Astrocyte (in vitro differentiated cells and primary cell): ENCODE results near the gene FUT8. TPM values are rescaled to one million over a fixed set of nuclear protein-coding genes. Genes with fewer than 3 reads are reported as not detected.

ENCODE experiments used
- DNase-seq: peaks from one replicate; pipeline ENCODE4 v3.0.0-alpha.2; 2010; ENCODE audit warnings: low read depth
- FAIRE-seq: peaks from 2 replicates; lab custom pipeline; 2011; peaks lifted over from hg19 to GRCh38; lab: Jason Lieb, UNC
- H2AFZ ChIP-seq: 2 replicates; pipeline ENCODE4 v1.6.0; 2012; ENCODE audit warnings: low read depth, low read length, inconsistent platforms
- H3K27ac ChIP-seq: 2 replicates; pipeline ENCODE4 v1.5.1; 2011; ENCODE audit warnings: low read depth, low read length, inconsistent platforms
- H3K27me3 ChIP-seq: 2 replicates; pipeline ENCODE4 v1.6.0; 2011; ENCODE audit warnings: low read length, inconsistent platforms; ENCODE audit not compliant: insufficient read depth
- H3K36me3 ChIP-seq: 2 replicates; pipeline ENCODE4 v1.5.1; 2011; ENCODE audit warnings: low read length, inconsistent platforms; ENCODE audit not compliant: insufficient read depth
- H3K4me1 ChIP-seq: 2 replicates; pipeline ENCODE4 v1.5.1; 2011; ENCODE audit warnings: low read length, inconsistent platforms; ENCODE audit not compliant: insufficient read depth
- H3K4me2 ChIP-seq: 2 replicates; pipeline ENCODE4 v1.6.0; 2012; ENCODE audit warnings: low read length, inconsistent platforms
- H3K4me3 ChIP-seq: 2 replicates; pipeline ENCODE4 v1.5.1; 2011; ENCODE audit warnings: low read depth, mild to moderate bottlenecking, low read length, inconsistent platforms; ENCODE audit not compliant: insufficient read depth
- H3K79me2 ChIP-seq: 2 replicates; pipeline ENCODE4 v1.6.0; 2012; ENCODE audit warnings: mild to moderate bottlenecking, low read length, inconsistent platforms; ENCODE audit not compliant: insufficient read depth
- H3K9ac ChIP-seq: 2 replicates; pipeline ENCODE4 v1.6.0; 2012; ENCODE audit warnings: mild to moderate bottlenecking, low read length, inconsistent platforms
- H3K9me3 ChIP-seq: 2 replicates; pipeline ENCODE4 v1.5.1; 2012; ENCODE audit warnings: low read depth, mild to moderate bottlenecking, low read length, inconsistent platforms; ENCODE audit not compliant: insufficient read depth
- H4K20me1 ChIP-seq: 2 replicates; pipeline ENCODE4 v1.6.0; 2012; ENCODE audit warnings: low read length, inconsistent platforms; ENCODE audit not compliant: insufficient read depth
- H3K27ac Mint-ChIP-seq: one replicate; pipeline ENCODE4 v1.8.0; 2021; ENCODE audit warnings: mild to moderate bottlenecking, mixed read lengths; ENCODE audit not compliant: unreplicated experiment
- H3K27me3 Mint-ChIP-seq: one replicate; pipeline ENCODE4 v1.8.0; 2021; ENCODE audit warnings: low read depth, mixed read lengths; ENCODE audit not compliant: unreplicated experiment
- H3K36me3 Mint-ChIP-seq: one replicate; pipeline ENCODE4 v1.8.0; 2021; ENCODE audit warnings: low read depth, mixed read lengths; ENCODE audit not compliant: unreplicated experiment
- H3K4me1 Mint-ChIP-seq: one replicate; pipeline ENCODE4 v1.8.0; 2021; ENCODE audit warnings: low read depth, mixed read lengths; ENCODE audit not compliant: unreplicated experiment
- H3K4me3 Mint-ChIP-seq: one replicate; pipeline ENCODE4 v1.8.0; 2021; ENCODE audit warnings: mild to moderate bottlenecking, moderate library complexity, mixed read lengths; ENCODE audit not compliant: unreplicated experiment
- H3K9me3 Mint-ChIP-seq: one replicate; pipeline ENCODE4 v1.8.0; 2021; ENCODE audit warnings: mild to moderate bottlenecking, mixed read lengths; ENCODE audit not compliant: unreplicated experiment
- CTCF ChIP-seq: IDR thresholded peaks from 2 replicates; pipeline ENCODE4 v1.5.1; 2011; ENCODE audit warnings: low read depth, mild to moderate bottlenecking, inconsistent platforms, low read length, moderate library complexity; ENCODE audit not compliant: insufficient read depth
- EZH2 ChIP-seq: IDR thresholded peaks from 2 replicates; pipeline ENCODE4 v1.6.1; 2012; ENCODE audit warnings: mild to moderate bottlenecking, low read length, inconsistent platforms; ENCODE audit not compliant: insufficient read depth
- total RNA-seq: library from RNA; stranded (reverse); gene quantifications from 2 replicates; pipeline ENCODE4 v1.2.1, GENCODE V29; 2021

FUT8 gene
- total RNA-seq, 1 donor from 2014 or later: 52.7 TPM

- H3K27me3 Mint-ChIP-seq: no peaks in the 10 kb centered on the region
Observed at GRCh38 chr14:65373016-65373670, 39.4 kb upstream of the FUT8 start.

GRCh38 chr14:65373671-65374039 lies 38.9 kb upstream of the FUT8 start:
- no peaks in the 10 kb centered on the region for H3K36me3 Mint-ChIP-seq
- Histone ChIP-seq H3K4me1 (no peaks in the 10 kb centered on the region), H3K4me3 (no peak overlapping the region), H3K27ac (no peak overlapping the region), H3K9ac (no peak overlapping the region), H3K27me3 (no peaks in the 10 kb centered on the region), H4K20me1 (no peaks in the 10 kb centered on the region), H3K9me3 (no peaks in the 10 kb centered on the region), H3K4me2 (no peak overlapping the region), H3K79me2 (no peaks in the 10 kb centered on the region), H3K36me3 (no peaks in the 10 kb centered on the region), H2AFZ (peak overlapping the region; percentile 30)
- H3K4me1 Mint-ChIP-seq: peaks cover 4% of the 10 kb centered on the region
- no peak overlapping the region for H3K4me3 Mint-ChIP-seq
- no peak for TF ChIP-seq EZH2
- no peak for TF ChIP-seq CTCF
- H3K9me3 Mint-ChIP-seq: no peaks in the 10 kb centered on the region
- H3K27me3 Mint-ChIP-seq: no peaks in the 10 kb centered on the region
- DNase-seq: no peak
- no peak for FAIRE-seq
- no peak overlapping the region for H3K27ac Mint-ChIP-seq

More at GRCh38 chr14:65373016-65373670, 39.4 kb upstream of the FUT8 start:
- Histone ChIP-seq H3K4me2 (no peak overlapping the region), H3K9me3 (no peaks in the 10 kb centered on the region), H3K79me2 (no peaks in the 10 kb centered on the region), H3K9ac (no peak overlapping the region), H3K4me3 (no peak overlapping the region), H2AFZ (no peak overlapping the region), H3K36me3 (no peaks in the 10 kb centered on the region), H4K20me1 (no peaks in the 10 kb centered on the region), H3K27me3 (no peaks in the 10 kb centered on the region), H3K27ac (no peak overlapping the region), H3K4me1 (no peaks in the 10 kb centered on the region)
- DNase-seq: no peak
- Mint-ChIP-seq H3K27ac (no peak overlapping the region), H3K36me3 (no peaks in the 10 kb centered on the region), H3K9me3 (no peaks in the 10 kb centered on the region), H3K4me3 (no peak overlapping the region), H3K4me1 (peaks cover 4% of the 10 kb centered on the region)
- no peak for FAIRE-seq
- TF ChIP-seq CTCF: no peak
- TF ChIP-seq EZH2: no peak

GRCh38 chr14:65377576-65377975 lies 35.0 kb upstream of the FUT8 start:
- H3K79me2 ChIP-seq: no peaks in the 10 kb centered on the region
- H3K9me3 ChIP-seq: no peaks in the 10 kb centered on the region
- no peaks in the 10 kb centered on the region for H3K4me1 ChIP-seq
- Mint-ChIP-seq H3K27me3 (no peaks in the 10 kb centered on the region), H3K36me3 (no peaks in the 10 kb centered on the region), H3K9me3 (no peaks in the 10 kb centered on the region), H3K4me1 (no peaks in the 10 kb centered on the region), H3K27ac (no peak overlapping the region), H3K4me3 (no peak overlapping the region)
- no peak overlapping the region for H3K4me3 ChIP-seq
- no peak overlapping the region for H2AFZ ChIP-seq
- no peaks in the 10 kb centered on the region for H3K27me3 ChIP-seq
- no peak for DNase-seq
- no peak overlapping the region for H3K9ac ChIP-seq
- no peak for TF ChIP-seq CTCF
- no peaks in the 10 kb centered on the region for H4K20me1 ChIP-seq
- H3K36me3 ChIP-seq: no peaks in the 10 kb centered on the region
- H3K4me2 ChIP-seq: no peak overlapping the region
- FAIRE-seq: no peak
- H3K27ac ChIP-seq: no peak overlapping the region
